Measurements from ENCODE around the gene PC. TPM values are rescaled to one million over a fixed set of nuclear protein-coding genes. Genes with fewer than 3 reads are reported as not detected.
A peak's percentile ranks its signal among the peaks of the same experiment; 100 is the strongest.

The PC gene
- total and polyA plus RNA-seq, 9 of the 15 experiments (the other 6 are each of a cell fraction or from before 2014, with no cell fraction given) = 0.94 to 38.0 (median 8.7) TPM

DNA sequence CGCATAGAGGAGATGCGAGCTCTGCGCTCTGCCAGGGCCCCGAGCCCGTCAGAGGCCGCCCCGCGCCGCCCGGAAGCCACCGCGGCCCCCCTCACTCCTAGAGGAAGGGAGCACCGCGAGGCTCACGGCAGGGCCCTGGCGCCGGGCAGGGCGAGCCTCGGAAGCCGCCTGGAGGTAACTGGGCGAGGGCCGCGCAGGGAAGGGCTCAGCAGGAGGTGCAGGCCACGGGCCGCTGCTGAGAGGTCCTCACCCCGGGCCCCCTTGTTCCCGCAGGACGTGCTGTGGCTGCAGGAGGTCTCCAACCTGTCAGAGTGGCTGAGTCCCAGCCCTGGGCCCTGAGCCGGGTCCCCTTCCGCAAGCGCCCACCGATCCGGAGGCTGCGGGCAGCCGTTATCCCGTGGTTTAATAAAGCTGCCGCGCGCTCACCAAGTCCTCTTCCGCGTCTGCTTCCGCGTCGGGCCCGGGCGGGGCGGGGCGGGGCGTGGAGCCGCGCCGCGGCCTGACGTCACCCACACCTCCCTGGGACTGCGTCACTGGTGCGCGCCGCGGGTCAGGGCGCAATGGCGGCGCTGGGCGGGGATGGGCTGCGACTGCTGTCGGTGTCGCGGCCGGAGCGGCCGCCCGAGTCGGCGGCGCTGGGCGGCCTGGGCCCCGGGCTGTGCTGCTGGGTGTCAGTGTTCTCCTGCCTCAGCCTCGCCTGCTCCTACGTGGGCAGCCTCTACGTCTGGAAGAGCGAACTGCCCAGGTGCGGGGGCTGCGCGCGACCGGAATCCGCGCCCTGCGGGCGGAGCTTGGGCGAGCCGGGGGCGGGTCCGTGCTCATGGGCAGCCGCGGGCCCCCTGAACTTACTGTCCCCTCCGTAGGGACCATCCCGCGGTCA lies 115.0 kb downstream of the PC start, which contains the start of gene RCE1 (continued):
- TF ChIP-seq, protein P1, sequence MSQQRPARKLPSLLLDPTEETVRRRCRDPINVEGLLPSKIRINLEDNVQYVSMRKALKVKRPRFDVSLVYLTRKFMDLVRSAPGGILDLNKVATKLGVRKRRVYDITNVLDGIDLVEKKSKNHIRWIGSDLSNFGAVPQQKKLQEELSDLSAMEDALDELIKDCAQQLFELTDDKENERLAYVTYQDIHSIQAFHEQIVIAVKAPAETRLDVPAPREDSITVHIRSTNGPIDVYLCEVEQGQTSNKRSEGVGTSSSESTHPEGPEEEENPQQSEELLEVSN (IDR thresholded peaks at IDR 0.05; ENCODE audit: borderline replicate concordance in 1 of 2, extremely low read depth in 1 of 2, insufficient read depth in 1 of 2, insufficient read length in 1 of 2, low read depth in 1 of 2, low read length in 1 of 2, poor library complexity in 1 of 2, severe bottlenecking in 1 of 2) = peak in 1 of 2 experiments; percentile 48
- TF ChIP-seq LARP7 (IDR thresholded peaks at IDR 0.05) = no peak
- no peak for TF ChIP-seq KLF10 (CRISPR knock-in tag; IDR thresholded peaks at IDR 0.05)
- TF ChIP-seq, protein P2, sequence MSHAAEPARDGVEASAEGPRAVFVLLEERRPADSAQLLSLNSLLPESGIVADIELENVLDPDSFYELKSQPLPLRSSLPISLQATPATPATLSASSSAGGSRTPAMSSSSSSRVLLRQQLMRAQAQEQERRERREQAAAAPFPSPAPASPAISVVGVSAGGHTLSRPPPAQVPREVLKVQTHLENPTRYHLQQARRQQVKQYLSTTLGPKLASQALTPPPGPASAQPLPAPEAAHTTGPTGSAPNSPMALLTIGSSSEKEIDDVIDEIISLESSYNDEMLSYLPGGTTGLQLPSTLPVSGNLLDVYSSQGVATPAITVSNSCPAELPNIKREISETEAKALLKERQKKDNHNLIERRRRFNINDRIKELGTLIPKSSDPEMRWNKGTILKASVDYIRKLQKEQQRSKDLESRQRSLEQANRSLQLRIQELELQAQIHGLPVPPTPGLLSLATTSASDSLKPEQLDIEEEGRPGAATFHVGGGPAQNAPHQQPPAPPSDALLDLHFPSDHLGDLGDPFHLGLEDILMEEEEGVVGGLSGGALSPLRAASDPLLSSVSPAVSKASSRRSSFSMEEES (CRISPR knock-in tag; IDR thresholded peaks at IDR 0.05) = no peak
- TF ChIP-seq ZC3H11A (IDR thresholded peaks at IDR 0.05; ENCODE audit: low read depth, low read length) = no peak
- peak; percentile 23 to 30; a peak in 2 of 4 replicates for TF ChIP-seq SIX5 (IDR thresholded peaks at IDR 0.05; ENCODE audit: borderline replicate concordance in 1 of 2, insufficient read depth in 1 of 2, low read depth in 1 of 2, low read length in 2 of 2)
- peak; percentile 91 for TF ChIP-seq HMGN3 (IDR thresholded peaks at IDR 0.05; ENCODE audit: borderline replicate concordance, extremely low read depth, insufficient read length, low read depth, low read length)
- TF ChIP-seq JUND (IDR thresholded peaks at IDR 0.05; ENCODE audit: borderline replicate concordance, low read depth, low read length) = peak; percentile 88
- peak; percentile 62; the same call in 2 of the 3 replicates for TF ChIP-seq JUND (tag; IDR thresholded peaks at IDR 0.05; ENCODE audit: borderline replicate concordance, low read depth, low read length)
- TF ChIP-seq TOE1 (IDR thresholded peaks at IDR 0.05; ENCODE audit: borderline replicate concordance) = 0 out of 2 replicates have a peak, but pooled peaks have one; percentile 48
- peak; percentile 27; the same call in 1 of the 2 replicates for TF ChIP-seq TOE1 (CRISPR knock-in tag; IDR thresholded peaks at IDR 0.05; ENCODE audit: borderline replicate concordance, low read depth)
- TF ChIP-seq ZNF41 (CRISPR knock-in tag; conservative IDR thresholded peaks at IDR 0.05) = no peak
- peak; percentile 82 for TF ChIP-seq MYC (IDR thresholded peaks at IDR 0.05; ENCODE audit: low read depth, low read length)
- peak; percentile 74; the same call in 1 of the 2 replicates for TF ChIP-seq MYC (CRISPR knock-in tag; IDR thresholded peaks at IDR 0.05; ENCODE audit: borderline replicate concordance, low read depth)
- peak; percentile 74; the same call in 1 of the 2 replicates for TF ChIP-seq NR1H2 (CRISPR knock-in tag; IDR thresholded peaks at IDR 0.05)
- TF ChIP-seq HSF4 (CRISPR knock-in tag; IDR thresholded peaks at IDR 0.05; ENCODE audit: borderline replicate concordance) = no peak
- peak; percentile 94 for TF ChIP-seq RB1 (IDR thresholded peaks at IDR 0.05; ENCODE audit: low read depth)
- TF ChIP-seq, protein P3, sequence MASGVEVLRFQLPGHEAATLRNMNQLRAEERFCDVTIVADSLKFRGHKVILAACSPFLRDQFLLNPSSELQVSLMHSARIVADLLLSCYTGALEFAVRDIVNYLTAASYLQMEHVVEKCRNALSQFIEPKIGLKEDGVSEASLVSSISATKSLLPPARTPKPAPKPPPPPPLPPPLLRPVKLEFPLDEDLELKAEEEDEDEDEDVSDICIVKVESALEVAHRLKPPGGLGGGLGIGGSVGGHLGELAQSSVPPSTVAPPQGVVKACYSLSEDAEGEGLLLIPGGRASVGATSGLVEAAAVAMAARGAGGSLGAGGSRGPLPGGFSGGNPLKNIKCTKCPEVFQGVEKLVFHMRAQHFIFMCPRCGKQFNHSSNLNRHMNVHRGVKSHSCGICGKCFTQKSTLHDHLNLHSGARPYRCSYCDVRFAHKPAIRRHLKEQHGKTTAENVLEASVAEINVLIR (CRISPR knock-in tag; IDR thresholded peaks at IDR 0.05) = peak; percentile 99
- TF ChIP-seq, protein P4, sequence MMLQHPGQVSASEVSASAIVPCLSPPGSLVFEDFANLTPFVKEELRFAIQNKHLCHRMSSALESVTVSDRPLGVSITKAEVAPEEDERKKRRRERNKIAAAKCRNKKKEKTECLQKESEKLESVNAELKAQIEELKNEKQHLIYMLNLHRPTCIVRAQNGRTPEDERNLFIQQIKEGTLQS (IDR thresholded peaks at IDR 0.05) = peak; percentile 39
- TF ChIP-seq, protein P4 (CRISPR knock-in tag; conservative IDR thresholded peaks at IDR 0.05) = no peak; the same call in 1 of the 2 replicates
